PC-9 (cell line): Measurements from ENCODE around the gene KCNH3.

ENCODE experiments used
- EZH2 ChIP-seq: fragments of 200-600 bp; sonication (generic); IDR thresholded peaks from 2 replicates; pipeline ENCODE4 v1.8.0; 2017; ENCODE audit warnings: antibody characterized with exemption, low read depth
- TF ChIP-seq, protein P1 (sequence below): fragments of 200-600 bp; sonication (generic); conservative IDR thresholded peaks from 2 replicates; pipeline ENCODE4 v1.6.1; 2017; ENCODE audit warnings: mixed run types, antibody characterized with exemption, mild to moderate bottlenecking, moderate library complexity

GRCh38 chr12:49598527-49598926 is 59.7 kb downstream of the KCNH3 start:
- TF ChIP-seq, protein P1, sequence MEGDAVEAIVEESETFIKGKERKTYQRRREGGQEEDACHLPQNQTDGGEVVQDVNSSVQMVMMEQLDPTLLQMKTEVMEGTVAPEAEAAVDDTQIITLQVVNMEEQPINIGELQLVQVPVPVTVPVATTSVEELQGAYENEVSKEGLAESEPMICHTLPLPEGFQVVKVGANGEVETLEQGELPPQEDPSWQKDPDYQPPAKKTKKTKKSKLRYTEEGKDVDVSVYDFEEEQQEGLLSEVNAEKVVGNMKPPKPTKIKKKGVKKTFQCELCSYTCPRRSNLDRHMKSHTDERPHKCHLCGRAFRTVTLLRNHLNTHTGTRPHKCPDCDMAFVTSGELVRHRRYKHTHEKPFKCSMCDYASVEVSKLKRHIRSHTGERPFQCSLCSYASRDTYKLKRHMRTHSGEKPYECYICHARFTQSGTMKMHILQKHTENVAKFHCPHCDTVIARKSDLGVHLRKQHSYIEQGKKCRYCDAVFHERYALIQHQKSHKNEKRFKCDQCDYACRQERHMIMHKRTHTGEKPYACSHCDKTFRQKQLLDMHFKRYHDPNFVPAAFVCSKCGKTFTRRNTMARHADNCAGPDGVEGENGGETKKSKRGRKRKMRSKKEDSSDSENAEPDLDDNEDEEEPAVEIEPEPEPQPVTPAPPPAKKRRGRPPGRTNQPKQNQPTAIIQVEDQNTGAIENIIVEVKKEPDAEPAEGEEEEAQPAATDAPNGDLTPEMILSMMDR = no peak
- TF ChIP-seq EZH2 = no peak
